HepG2 (cell line): ENCODE data around the gene IQGAP2. TPM values are rescaled to one million over a fixed set of nuclear protein-coding genes. Genes with fewer than 3 reads are reported as not detected.

Source experiments
- AKAP8 ChIP-seq: sonication (generic); formaldehyde crosslinking; IDR thresholded peaks from 2 replicates; pipeline ENCODE4 v1.5.1; 2020; ENCODE audit warnings: mild to moderate bottlenecking, missing genetic modification reagents
- ESRRA ChIP-seq: sonication (generic); formaldehyde crosslinking; IDR thresholded peaks from 2 replicates; pipeline ENCODE4 v1.5.1; 2020; ENCODE audit warnings: mild to moderate bottlenecking, low read depth, missing genetic modification reagents
- FOXJ3 ChIP-seq: sonication (generic); formaldehyde crosslinking; IDR thresholded peaks from 2 replicates; pipeline ENCODE4 v1.4.0; 2020; ENCODE audit warnings: missing genetic modification reagents, mild to moderate bottlenecking, borderline replicate concordance
- HHEX ChIP-seq: IDR thresholded peaks from 2 replicates; pipeline ENCODE4 v1.6.1; 2016; ENCODE audit warnings: control low read depth
- HOXA9 ChIP-seq: sonication (generic); formaldehyde crosslinking; IDR thresholded peaks from 2 replicates; pipeline ENCODE4 v1.8.1; 2022; ENCODE audit warnings: missing genetic modification reagents, mild to moderate bottlenecking, moderate library complexity, borderline replicate concordance
- KAT8 ChIP-seq: IDR thresholded peaks from 2 replicates; pipeline ENCODE4 v1.6.1; 2016; ENCODE audit warnings: missing genetic modification reagents, missing compliant biosample characterization
- KLF6 ChIP-seq: IDR thresholded peaks from 2 replicates; pipeline ENCODE4 v1.8.0; 2016; ENCODE audit warnings: missing biosample characterization, missing genetic modification reagents
- KMT2A ChIP-seq: sonication (generic); formaldehyde crosslinking; IDR thresholded peaks from 2 replicates; pipeline ENCODE4 v1.4.0; 2020; ENCODE audit warnings: missing genetic modification reagents
- MEIS2 ChIP-seq: sonication (generic); formaldehyde crosslinking; IDR thresholded peaks from 2 replicates; pipeline ENCODE4 v1.9.0; 2021; ENCODE audit warnings: mild to moderate bottlenecking, missing genetic modification reagents
- SIX1 ChIP-seq: sonication (generic); formaldehyde crosslinking; IDR thresholded peaks from 2 replicates; pipeline ENCODE4 v1.4.0; 2020; ENCODE audit warnings: missing genetic modification reagents, borderline replicate concordance
- SRY ChIP-seq: sonication (generic); formaldehyde crosslinking; IDR thresholded peaks from 2 replicates; pipeline ENCODE4 v1.8.0; 2022; ENCODE audit warnings: mild to moderate bottlenecking, missing genetic modification reagents
- TAF15 ChIP-seq: fragments of 200-400 bp; formaldehyde crosslinking; IDR thresholded peaks from one replicate; pipeline ENCODE4 v1.6.1; 2018; ENCODE audit warnings: mild to moderate bottlenecking, low read depth, low read length; ENCODE audit not compliant: poor library complexity, severe bottlenecking
- U2AF2 ChIP-seq: fragments of 200-400 bp; formaldehyde crosslinking; IDR thresholded peaks from 2 replicates; pipeline ENCODE4 v1.6.1; 2017; ENCODE audit warnings: low read depth, mild to moderate bottlenecking, low read length
- WIZ ChIP-seq: sonication (generic); formaldehyde crosslinking; IDR thresholded peaks from 2 replicates; pipeline ENCODE4 v1.5.1; 2020; ENCODE audit warnings: mild to moderate bottlenecking, missing genetic modification reagents
- ZFY ChIP-seq: sonication (generic); formaldehyde crosslinking; IDR thresholded peaks from 2 replicates; pipeline ENCODE4 v1.4.0; 2020; ENCODE audit warnings: missing genetic modification reagents
- ZNF235 ChIP-seq: sonication (generic); formaldehyde crosslinking; IDR thresholded peaks from 2 replicates; pipeline ENCODE4 v1.8.1; 2023; ENCODE audit warnings: mild to moderate bottlenecking, missing genetic modification reagents, borderline replicate concordance
- ZNF879 ChIP-seq: sonication (generic); formaldehyde crosslinking; IDR thresholded peaks from 2 replicates; pipeline ENCODE4 v1.8.1; 2023; ENCODE audit warnings: missing genetic modification reagents
- polyA plus RNA-seq, 8 experiments: library from polyadenylated mRNA; depleted of rRNA in 3 of 8; stranded (reverse) in 7 of 8; unstranded in 1 of 8; fragments of >200 nt; fragmentation: Illumina TruSeq in 4 of 8; extraction: Trizol in 4 of 8; gene quantifications; 2 replicates each; pipeline versions ENCODE4 v1.2.1 to v1.2.3, GENCODE V29; 2011 to 2016; ENCODE audit warnings: low read depth in 4 of 8, missing spikeins in 1 of 8, mixed read lengths in 1 of 8; ENCODE audit not compliant: insufficient read depth in 1 of 8
- total RNA-seq, 5 experiments: library from RNA; depleted of rRNA; stranded (reverse); fragments of >200 nt; fragmentation: Illumina TruSeq; extraction: Trizol; gene quantifications; 2 replicates each; pipeline ENCODE4 v1.2.3, GENCODE V29; 2016; ENCODE audit warnings: low read depth in 1 of 5
- TF ChIP-seq, protein P1 (sequence below): sonication (generic); formaldehyde crosslinking; IDR thresholded peaks from 2 replicates; pipeline ENCODE4 v1.8.1; 2022; ENCODE audit warnings: low read depth, mild to moderate bottlenecking, missing genetic modification reagents
- TF ChIP-seq, protein P2 (sequence below): sonication (generic); formaldehyde crosslinking; IDR thresholded peaks from 2 replicates; pipeline ENCODE4 v1.8.0; 2022; ENCODE audit warnings: mild to moderate bottlenecking, missing genetic modification reagents; ENCODE audit not compliant: insufficient replicate concordance
- TF ChIP-seq, protein P3 (sequence below): sonication (generic); formaldehyde crosslinking; IDR thresholded peaks from 2 replicates; pipeline ENCODE4 v1.4.0; 2020; ENCODE audit warnings: missing genetic modification reagents
- TF ChIP-seq, protein P4 (sequence below): sonication (generic); formaldehyde crosslinking; IDR thresholded peaks from 2 replicates; pipeline ENCODE4 v1.9.0; 2021; ENCODE audit warnings: missing genetic modification reagents, borderline replicate concordance

The IQGAP2 gene
- total and polyA plus RNA-seq, 2 of the 13 experiments (the other 11 are each of a cell fraction or from before 2014, with no cell fraction given), result 35.2 to 83.3 TPM

DNA sequence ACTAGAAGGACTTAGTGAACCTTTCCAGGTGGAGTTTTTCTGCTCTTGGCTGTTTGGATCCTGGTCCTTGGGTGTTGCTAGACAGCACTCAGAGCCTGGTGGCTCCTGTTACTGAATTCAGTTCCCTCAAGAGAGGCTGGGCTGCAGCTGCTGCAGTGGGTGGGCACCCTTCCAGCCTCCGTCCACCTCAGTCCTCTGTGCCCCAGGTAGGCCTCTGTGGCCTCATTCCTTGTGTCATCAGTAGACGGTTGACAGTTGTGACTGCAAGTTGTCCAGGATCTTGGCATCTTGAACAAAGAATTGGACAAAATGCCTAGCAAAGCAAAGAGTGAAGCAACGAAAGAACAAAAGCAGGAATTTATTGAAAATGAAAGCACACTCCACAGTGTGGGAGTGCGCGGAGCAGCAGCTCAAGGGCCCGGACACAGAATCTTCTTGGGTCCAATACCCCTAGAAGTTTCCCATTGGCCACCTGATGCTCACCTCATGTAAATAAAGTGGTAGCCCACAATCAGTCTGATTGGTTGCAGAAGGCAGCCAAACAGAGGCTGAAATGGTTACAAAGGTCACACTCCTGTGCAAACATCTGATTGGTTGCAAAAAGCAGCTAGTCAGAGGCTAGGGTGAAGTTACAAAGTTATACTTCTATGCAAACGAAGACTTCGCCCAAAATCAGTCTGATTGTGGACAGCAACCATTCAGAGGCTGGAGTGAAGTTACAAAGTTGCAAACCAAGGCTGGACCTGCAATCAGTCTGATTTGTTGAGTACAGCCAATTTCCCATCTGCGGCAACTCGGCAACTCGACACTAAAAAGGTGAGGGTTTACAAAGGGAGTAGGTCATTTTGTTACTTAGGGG lies 352.9 kb downstream of the IQGAP2 start (continued):
- TF ChIP-seq, protein P1, sequence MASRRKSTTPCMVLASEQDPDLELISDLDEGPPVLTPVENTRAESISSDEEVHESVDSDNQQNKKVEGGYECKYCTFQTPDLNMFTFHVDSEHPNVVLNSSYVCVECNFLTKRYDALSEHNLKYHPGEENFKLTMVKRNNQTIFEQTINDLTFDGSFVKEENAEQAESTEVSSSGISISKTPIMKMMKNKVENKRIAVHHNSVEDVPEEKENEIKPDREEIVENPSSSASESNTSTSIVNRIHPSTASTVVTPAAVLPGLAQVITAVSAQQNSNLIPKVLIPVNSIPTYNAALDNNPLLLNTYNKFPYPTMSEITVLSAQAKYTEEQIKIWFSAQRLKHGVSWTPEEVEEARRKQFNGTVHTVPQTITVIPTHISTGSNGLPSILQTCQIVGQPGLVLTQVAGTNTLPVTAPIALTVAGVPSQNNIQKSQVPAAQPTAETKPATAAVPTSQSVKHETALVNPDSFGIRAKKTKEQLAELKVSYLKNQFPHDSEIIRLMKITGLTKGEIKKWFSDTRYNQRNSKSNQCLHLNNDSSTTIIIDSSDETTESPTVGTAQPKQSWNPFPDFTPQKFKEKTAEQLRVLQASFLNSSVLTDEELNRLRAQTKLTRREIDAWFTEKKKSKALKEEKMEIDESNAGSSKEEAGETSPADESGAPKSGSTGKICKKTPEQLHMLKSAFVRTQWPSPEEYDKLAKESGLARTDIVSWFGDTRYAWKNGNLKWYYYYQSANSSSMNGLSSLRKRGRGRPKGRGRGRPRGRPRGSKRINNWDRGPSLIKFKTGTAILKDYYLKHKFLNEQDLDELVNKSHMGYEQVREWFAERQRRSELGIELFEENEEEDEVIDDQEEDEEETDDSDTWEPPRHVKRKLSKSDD, result no peak
- TF ChIP-seq KAT8 (CRISPR knock-in tag), result peak; percentile 64
- TF ChIP-seq FOXJ3, result no peak
- TF ChIP-seq HOXA9 (CRISPR knock-in tag), result no peak
- no peak for TF ChIP-seq HHEX (CRISPR knock-in tag)
- TF ChIP-seq SRY (CRISPR knock-in tag), result peak; percentile 60; the same call in 1 of the 2 replicates
- no peak for TF ChIP-seq SIX1 (CRISPR knock-in tag)
- no peak for TF ChIP-seq ZNF235 (CRISPR knock-in tag)
- TF ChIP-seq, protein P2, sequence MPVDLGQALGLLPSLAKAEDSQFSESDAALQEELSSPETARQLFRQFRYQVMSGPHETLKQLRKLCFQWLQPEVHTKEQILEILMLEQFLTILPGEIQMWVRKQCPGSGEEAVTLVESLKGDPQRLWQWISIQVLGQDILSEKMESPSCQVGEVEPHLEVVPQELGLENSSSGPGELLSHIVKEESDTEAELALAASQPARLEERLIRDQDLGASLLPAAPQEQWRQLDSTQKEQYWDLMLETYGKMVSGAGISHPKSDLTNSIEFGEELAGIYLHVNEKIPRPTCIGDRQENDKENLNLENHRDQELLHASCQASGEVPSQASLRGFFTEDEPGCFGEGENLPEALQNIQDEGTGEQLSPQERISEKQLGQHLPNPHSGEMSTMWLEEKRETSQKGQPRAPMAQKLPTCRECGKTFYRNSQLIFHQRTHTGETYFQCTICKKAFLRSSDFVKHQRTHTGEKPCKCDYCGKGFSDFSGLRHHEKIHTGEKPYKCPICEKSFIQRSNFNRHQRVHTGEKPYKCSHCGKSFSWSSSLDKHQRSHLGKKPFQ (CRISPR knock-in tag), result no peak
- TF ChIP-seq ZFY (CRISPR knock-in tag), result peak; percentile 76
- TF ChIP-seq, protein P3, sequence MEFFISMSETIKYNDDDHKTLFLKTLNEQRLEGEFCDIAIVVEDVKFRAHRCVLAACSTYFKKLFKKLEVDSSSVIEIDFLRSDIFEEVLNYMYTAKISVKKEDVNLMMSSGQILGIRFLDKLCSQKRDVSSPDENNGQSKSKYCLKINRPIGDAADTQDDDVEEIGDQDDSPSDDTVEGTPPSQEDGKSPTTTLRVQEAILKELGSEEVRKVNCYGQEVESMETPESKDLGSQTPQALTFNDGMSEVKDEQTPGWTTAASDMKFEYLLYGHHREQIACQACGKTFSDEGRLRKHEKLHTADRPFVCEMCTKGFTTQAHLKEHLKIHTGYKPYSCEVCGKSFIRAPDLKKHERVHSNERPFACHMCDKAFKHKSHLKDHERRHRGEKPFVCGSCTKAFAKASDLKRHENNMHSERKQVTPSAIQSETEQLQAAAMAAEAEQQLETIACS (CRISPR knock-in tag), result no peak
- TF ChIP-seq AKAP8, result no peak
- TF ChIP-seq WIZ (CRISPR knock-in tag), result no peak
- TF ChIP-seq KLF6, result no peak
- TF ChIP-seq, protein P4, sequence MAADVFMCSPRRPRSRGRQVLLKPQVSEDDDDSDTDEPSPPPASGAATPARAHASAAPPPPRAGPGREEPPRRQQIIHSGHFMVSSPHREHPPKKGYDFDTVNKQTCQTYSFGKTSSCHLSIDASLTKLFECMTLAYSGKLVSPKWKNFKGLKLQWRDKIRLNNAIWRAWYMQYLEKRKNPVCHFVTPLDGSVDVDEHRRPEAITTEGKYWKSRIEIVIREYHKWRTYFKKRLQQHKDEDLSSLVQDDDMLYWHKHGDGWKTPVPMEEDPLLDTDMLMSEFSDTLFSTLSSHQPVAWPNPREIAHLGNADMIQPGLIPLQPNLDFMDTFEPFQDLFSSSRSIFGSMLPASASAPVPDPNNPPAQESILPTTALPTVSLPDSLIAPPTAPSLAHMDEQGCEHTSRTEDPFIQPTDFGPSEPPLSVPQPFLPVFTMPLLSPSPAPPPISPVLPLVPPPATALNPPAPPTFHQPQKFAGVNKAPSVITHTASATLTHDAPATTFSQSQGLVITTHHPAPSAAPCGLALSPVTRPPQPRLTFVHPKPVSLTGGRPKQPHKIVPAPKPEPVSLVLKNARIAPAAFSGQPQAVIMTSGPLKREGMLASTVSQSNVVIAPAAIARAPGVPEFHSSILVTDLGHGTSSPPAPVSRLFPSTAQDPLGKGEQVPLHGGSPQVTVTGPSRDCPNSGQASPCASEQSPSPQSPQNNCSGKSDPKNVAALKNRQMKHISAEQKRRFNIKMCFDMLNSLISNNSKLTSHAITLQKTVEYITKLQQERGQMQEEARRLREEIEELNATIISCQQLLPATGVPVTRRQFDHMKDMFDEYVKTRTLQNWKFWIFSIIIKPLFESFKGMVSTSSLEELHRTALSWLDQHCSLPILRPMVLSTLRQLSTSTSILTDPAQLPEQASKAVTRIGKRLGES (CRISPR knock-in tag), result no peak
- no peak for TF ChIP-seq ZNF879 (CRISPR knock-in tag)
- no peak for TF ChIP-seq U2AF2
- TF ChIP-seq MEIS2 (CRISPR knock-in tag), result no peak
- no peak for TF ChIP-seq TAF15
- TF ChIP-seq KMT2A (CRISPR knock-in tag), result no peak
- TF ChIP-seq ESRRA (CRISPR knock-in tag), result no peak
